GM23248 (cell line): ENCODE measurements around the gene PELI3. TPM values are rescaled to one million over a fixed set of nuclear protein-coding genes. Genes with fewer than 3 reads are reported as not detected.
"Not testable (repeated sequence)": the region's sequence is repeated elsewhere in the genome, so short reads cannot be mapped to it uniquely, and the experiment has no call there.

Experiments
- DNase-seq: peaks from one replicate; pipeline ENCODE4 v3.0.0-alpha.2; 2015
- H2AFZ ChIP-seq: fragments of 200-600 bp; sonication (generic); 2 replicates; pipeline ENCODE4 v1.6.1; 2016; ENCODE audit warnings: antibody characterized with exemption
- H3F3A ChIP-seq: fragments of 200-600 bp; sonication (generic); 2 replicates; pipeline ENCODE4 v1.6.1; 2016; ENCODE audit warnings: mild to moderate bottlenecking, antibody characterized with exemption, mixed run types; ENCODE audit not compliant: insufficient read depth
- H3K27ac ChIP-seq: fragments of 200-600 bp; sonication (generic); 2 replicates; pipeline ENCODE4 v1.5.1; 2016; ENCODE audit warnings: mild to moderate bottlenecking
- H3K27me3 ChIP-seq: fragments of 200-600 bp; sonication (generic); replicated peaks from 2 replicates; pipeline ENCODE4 v1.6.1; 2016; ENCODE audit warnings: mild to moderate bottlenecking; ENCODE audit not compliant: insufficient read depth
- H3K36me3 ChIP-seq: fragments of 200-600 bp; sonication (generic); 2 replicates; pipeline ENCODE4 v1.6.1; 2016; ENCODE audit warnings: low read depth, mild to moderate bottlenecking
- H3K4me1 ChIP-seq: fragments of 200-600 bp; sonication (generic); 2 replicates; pipeline ENCODE4 v1.6.1; 2016; ENCODE audit warnings: mild to moderate bottlenecking; ENCODE audit not compliant: insufficient read depth
- H3K4me2 ChIP-seq: fragments of 200-600 bp; sonication (generic); one replicate; pipeline ENCODE4 v1.6.1; 2016; ENCODE audit warnings: mild to moderate bottlenecking; ENCODE audit not compliant: unreplicated experiment
- H3K4me3 ChIP-seq: fragments of 200-600 bp; sonication (generic); 2 replicates; pipeline ENCODE4 v1.5.1; 2016; ENCODE audit warnings: mild to moderate bottlenecking
- H3K79me2 ChIP-seq: fragments of 200-600 bp; sonication (generic); 2 replicates; pipeline ENCODE4 v1.6.1; 2016; ENCODE audit warnings: mild to moderate bottlenecking; ENCODE audit not compliant: insufficient read depth
- H3K9ac ChIP-seq: fragments of 200-600 bp; sonication (generic); 2 replicates; pipeline ENCODE4 v1.6.1; 2016; ENCODE audit warnings: mild to moderate bottlenecking
- H3K9me2 ChIP-seq: fragments of 200-600 bp; sonication (generic); 2 replicates; pipeline ENCODE4 v1.6.1; 2016; ENCODE audit warnings: mixed run types, mild to moderate bottlenecking, moderate library complexity; ENCODE audit not compliant: insufficient read depth
- H3K9me3 ChIP-seq: fragments of 200-600 bp; sonication (generic); one replicate; pipeline ENCODE4 v1.6.1; 2017; ENCODE audit warnings: low read depth
- H4K20me1 ChIP-seq: fragments of 200-600 bp; sonication (generic); 2 replicates; pipeline ENCODE4 v1.6.0; 2016; ENCODE audit not compliant: insufficient read depth
- EZH2 ChIP-seq: fragments of 200-600 bp; sonication (generic); IDR thresholded peaks from 2 replicates; pipeline ENCODE4 v1.6.1; 2018; ENCODE audit warnings: antibody characterized with exemption, mild to moderate bottlenecking; ENCODE audit not compliant: insufficient read depth, poor library complexity, severe bottlenecking
- EZH2phosphoT487 ChIP-seq: fragments of 200-600 bp; sonication (generic); IDR thresholded peaks from 2 replicates; pipeline ENCODE4 v1.6.1; 2018; ENCODE audit warnings: antibody characterized with exemption, moderate library complexity, mild to moderate bottlenecking, low read depth; ENCODE audit not compliant: insufficient read depth
- WGBS, 2 experiments: methylation state at CpG; one replicate each; pipeline ENCODE4 v1.1.6; 2015 to 2017; ENCODE audit warnings: low lambda C conversion rate in 2 of 2, low coverage in 1 of 2; ENCODE audit errors: missing lambda C conversion rate in 2 of 2; 5-methylcytosine and 5-hydroxymethylcytosine counted together
- in situ Hi-C: fragments of 300-500 bp; cut with MboI; formaldehyde crosslinking; loops from 2 replicates; pipeline ENCODE4 v1.15.0; 2020
- polyA plus RNA-seq: library from polyadenylated mRNA; unstranded; fragments of >200 nt; fragmentation: Nextera tagmentation; extraction: Ambion mirVana; gene quantifications from 2 replicates; pipeline ENCODE4 v1.2.1, GENCODE V29; 2016
- total RNA-seq: library from RNA; depleted of rRNA; stranded (reverse); fragments of >200 nt; shearing (Covaris generic); gene quantifications from 2 replicates; pipeline ENCODE4 v1.2.3, GENCODE V29; 2014

The PELI3 gene
- total and polyA plus RNA-seq, 2 experiments from 2014 or later = 5.3 to 10.5 TPM

- peak overlapping the region; percentile 80 for H3K4me2 ChIP-seq
- in situ Hi-C loops = no loop called here
- peak overlapping the region; percentile 78 for H3K4me3 ChIP-seq
- H3K9me3 ChIP-seq = no peaks in the 10 kb centered on the region
- peaks cover 3% of the 10 kb centered on the region for H3K4me1 ChIP-seq
- no peak for DNase-seq
- H3K27ac ChIP-seq = no peak overlapping the region; the same call in 1 of the 2 replicates
- no peaks in the 10 kb centered on the region for H3K27me3 ChIP-seq
- peak overlapping the region; percentile 91 for H3K9ac ChIP-seq
- 0 to 3% methylated on average over 12 of the region's 12 CpGs for WGBS, 2 experiments
- no peaks in the 10 kb centered on the region for H3K9me2 ChIP-seq
- TF ChIP-seq EZH2phosphoT487 (no peak), EZH2 (no peak)
- no peaks in the 10 kb centered on the region for H4K20me1 ChIP-seq
- H3F3A ChIP-seq = peaks cover 2% of the 10 kb centered on the region; the same call in 1 of the 2 replicates
- H2AFZ ChIP-seq = peak overlapping the region; percentile 96
- 0 out of 2 replicates have a peak, but pooled peaks cover 10% of the 10 kb centered on the region for H3K36me3 ChIP-seq
- peaks cover 7% of the 10 kb centered on the region; the same call in 1 of the 2 replicates for H3K79me2 ChIP-seq
Observed at GRCh38 chr11:66437979-66438503, 28.7 kb upstream of the PELI3 start.

- Histone ChIP-seq H3F3A (peaks cover 7% of the 10 kb centered on the region), H2AFZ (peak within 1 kb of the TSS; percentile 96), H3K4me3 (peak within 1 kb of the TSS; percentile 78), H3K9me3 (no peaks in the 10 kb centered on the region), H3K36me3 (0 out of 2 replicates have a peak, but pooled peaks cover 10% of the 10 kb centered on the region), H4K20me1 (no peaks in the 10 kb centered on the region), H3K9me2 (no peaks in the 10 kb centered on the region), H3K4me1 (peaks cover 8% of the 10 kb centered on the region), H3K9ac (peak within 1 kb of the TSS; percentile 91), H3K79me2 (peaks cover 7% of the 10 kb centered on the region; the same call in 1 of the 2 replicates), H3K27me3 (no peaks in the 10 kb centered on the region), H3K4me2 (peak within 1 kb of the TSS; percentile 80), H3K27ac (peak within 1 kb of the TSS; percentile 25)
- TF ChIP-seq EZH2phosphoT487 = no peak
- TF ChIP-seq EZH2 = no peak
- in situ Hi-C loops = no loop called here
- DNase-seq = peak; percentile 96
- WGBS, 2 experiments = 4% methylated on average over 44 to 45 of the region's 45 CpGs
Observed at GRCh38 chr11:66438504-66439466, 27.9 kb upstream of the PELI3 start, which contains the start of gene MRPL11. TSS of gene MRPL11 (minus strand) at chr11:66438848. CDS start at chr11:66438754, 94 bp downstream.

GRCh38 chr11:66440101-66440939 lies 26.4 kb upstream of the PELI3 start:
- H3K79me2 ChIP-seq, H2AFZ ChIP-seq, H3K36me3 ChIP-seq, DNase-seq, H3K27me3 ChIP-seq, H4K20me1 ChIP-seq, H3K9me2 ChIP-seq, H3K4me2 ChIP-seq, in situ Hi-C loops, H3K27ac ChIP-seq, H3K9me3 ChIP-seq, H3K9ac ChIP-seq, H3K4me3 ChIP-seq: not testable (repeated sequence)
- WGBS, 2 experiments = 68 to 75% methylated on average over 17 to 26 of the region's 29 CpGs
- Histone ChIP-seq H3F3A (peaks cover 13% of the 10 kb centered on the region), H3K4me1 (peaks cover 14% of the 10 kb centered on the region)

DNA sequence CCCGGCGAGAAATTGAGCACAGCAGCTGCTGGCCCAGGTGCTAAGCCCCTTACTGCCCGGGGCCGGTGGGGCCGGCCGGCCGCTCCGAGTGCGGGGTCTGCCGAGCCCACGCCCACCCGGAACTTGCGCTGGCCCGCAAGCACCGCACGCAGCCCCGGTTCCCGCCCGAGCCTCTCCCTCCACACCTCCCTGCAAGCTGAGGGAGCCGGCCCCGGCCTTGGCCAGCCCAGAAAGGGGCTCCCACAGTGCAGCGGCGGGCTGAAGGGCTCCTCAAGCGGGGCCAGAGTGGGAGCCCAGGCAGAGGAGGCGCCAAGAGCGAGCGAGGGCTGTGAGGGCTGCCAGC lies 25.8 kb upstream of the PELI3 start:
- H3K79me2 ChIP-seq, H3K9me2 ChIP-seq, in situ Hi-C loops, H3K9me3 ChIP-seq, H3K27ac ChIP-seq, H3K9ac ChIP-seq, H2AFZ ChIP-seq, H3K4me2 ChIP-seq, H3K4me3 ChIP-seq, DNase-seq, H3K27me3 ChIP-seq, H3K36me3 ChIP-seq, H4K20me1 ChIP-seq: not testable (repeated sequence)
- peaks cover 14% of the 10 kb centered on the region for H3K4me1 ChIP-seq
- H3F3A ChIP-seq = peaks cover 13% of the 10 kb centered on the region
- 49 to 61% methylated on average over 8 to 27 of the region's 27 CpGs for WGBS, 2 experiments
